ENCODE measurements around the gene KCNMA1. TPM values are rescaled to one million over a fixed set of nuclear protein-coding genes. Genes with fewer than 3 reads are reported as not detected.

Gene KCNMA1
- total and polyA plus RNA-seq, 3 donors from 2014 or later = 13.6 to 36.1 (median 24.7) TPM

DNA sequence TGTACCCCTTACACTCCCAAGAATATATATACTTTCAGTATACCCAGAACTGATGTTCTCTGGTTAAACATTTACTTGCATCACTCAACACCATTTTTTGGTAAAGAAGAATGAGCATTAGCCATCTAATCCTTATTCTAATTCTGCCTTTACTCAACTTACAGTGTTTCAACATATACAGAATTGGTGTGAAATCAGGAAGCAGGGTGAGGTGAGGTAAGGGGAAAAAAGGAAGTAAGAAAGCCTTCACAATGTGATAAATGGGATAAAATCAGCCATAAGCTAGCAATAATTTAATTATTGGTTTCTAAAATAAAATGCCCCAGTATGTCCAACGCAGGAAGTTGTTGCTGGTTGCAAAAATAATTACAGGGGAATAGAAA is 605.4 kb downstream of the KCNMA1 start:
- intact Hi-C loops (cut with DNase I; ENCODE audit: low total_unique reads) = no loop called here
- DNase-seq = no peak

DNA sequence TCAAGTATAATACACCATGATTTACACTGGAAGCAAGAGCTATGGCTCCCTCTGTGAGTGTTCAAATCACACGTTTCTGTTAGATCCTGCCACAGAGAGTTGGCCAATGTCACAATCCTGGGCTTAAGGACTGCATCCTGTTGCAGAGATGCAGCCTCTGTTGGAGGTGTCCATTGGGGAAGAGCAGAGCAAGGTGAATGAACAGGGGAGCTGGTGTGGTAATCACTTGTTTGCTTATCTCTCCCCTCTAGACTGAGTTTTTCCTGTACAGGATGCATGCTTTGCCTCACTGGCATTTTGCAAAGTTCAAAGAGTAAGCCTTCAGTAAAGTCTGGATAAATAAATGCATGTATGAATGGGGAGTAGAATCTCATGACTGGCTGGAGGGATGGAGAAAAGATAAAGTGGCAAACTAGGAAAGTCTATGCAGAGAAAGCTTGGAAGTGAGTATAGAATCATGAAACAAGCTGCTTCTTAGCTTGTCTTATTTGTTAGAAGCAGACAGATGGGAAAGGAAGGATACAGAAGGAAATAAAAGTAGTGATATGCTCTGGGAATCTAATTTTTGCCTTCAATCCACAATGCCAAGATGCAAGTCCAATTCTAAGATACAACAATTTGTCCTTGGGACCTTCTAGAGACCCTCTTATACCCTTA is 605.9 kb downstream of the KCNMA1 start:
- no peak overlapping the region for H3K4me3 ChIP-seq
- no peak for DNase-seq
- TF ChIP-seq, protein P1, sequence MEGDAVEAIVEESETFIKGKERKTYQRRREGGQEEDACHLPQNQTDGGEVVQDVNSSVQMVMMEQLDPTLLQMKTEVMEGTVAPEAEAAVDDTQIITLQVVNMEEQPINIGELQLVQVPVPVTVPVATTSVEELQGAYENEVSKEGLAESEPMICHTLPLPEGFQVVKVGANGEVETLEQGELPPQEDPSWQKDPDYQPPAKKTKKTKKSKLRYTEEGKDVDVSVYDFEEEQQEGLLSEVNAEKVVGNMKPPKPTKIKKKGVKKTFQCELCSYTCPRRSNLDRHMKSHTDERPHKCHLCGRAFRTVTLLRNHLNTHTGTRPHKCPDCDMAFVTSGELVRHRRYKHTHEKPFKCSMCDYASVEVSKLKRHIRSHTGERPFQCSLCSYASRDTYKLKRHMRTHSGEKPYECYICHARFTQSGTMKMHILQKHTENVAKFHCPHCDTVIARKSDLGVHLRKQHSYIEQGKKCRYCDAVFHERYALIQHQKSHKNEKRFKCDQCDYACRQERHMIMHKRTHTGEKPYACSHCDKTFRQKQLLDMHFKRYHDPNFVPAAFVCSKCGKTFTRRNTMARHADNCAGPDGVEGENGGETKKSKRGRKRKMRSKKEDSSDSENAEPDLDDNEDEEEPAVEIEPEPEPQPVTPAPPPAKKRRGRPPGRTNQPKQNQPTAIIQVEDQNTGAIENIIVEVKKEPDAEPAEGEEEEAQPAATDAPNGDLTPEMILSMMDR (IDR thresholded peaks at IDR 0.05) = no peak
- no peak for TF ChIP-seq POLR2A (IDR thresholded peaks at IDR 0.05)
- no peaks in the 10 kb centered on the region for H3K36me3 ChIP-seq (ENCODE audit: low read depth, missing control alignments)
- intact Hi-C loops (cut with DNase I; ENCODE audit: low total_unique reads) = no loop called here
- H3K9me3 ChIP-seq = no peaks in the 10 kb centered on the region
- no peak overlapping the region for H3K27ac ChIP-seq
- no peaks in the 10 kb centered on the region for H3K27me3 ChIP-seq
- WGBS, 2 donors = 72 to 90% methylated on average over 1 of the region's 1 CpG
- no peaks in the 10 kb centered on the region for H3K4me1 ChIP-seq

More for the DNA sequence above, 605.4 kb downstream of the KCNMA1 start:
- no peaks in the 10 kb centered on the region for H3K36me3 ChIP-seq (ENCODE audit: low read depth, missing control alignments)
- no peaks in the 10 kb centered on the region for H3K27me3 ChIP-seq
- no peaks in the 10 kb centered on the region for H3K4me1 ChIP-seq
- H3K27ac ChIP-seq = no peak overlapping the region
- no peak overlapping the region for H3K4me3 ChIP-seq
- TF ChIP-seq POLR2A (IDR thresholded peaks at IDR 0.05) = no peak
- TF ChIP-seq, protein P1 (IDR thresholded peaks at IDR 0.05) = no peak
- WGBS, 2 donors = 71 to 83% methylated on average over 1 of the region's 1 CpG
- H3K9me3 ChIP-seq = no peaks in the 10 kb centered on the region

DNA sequence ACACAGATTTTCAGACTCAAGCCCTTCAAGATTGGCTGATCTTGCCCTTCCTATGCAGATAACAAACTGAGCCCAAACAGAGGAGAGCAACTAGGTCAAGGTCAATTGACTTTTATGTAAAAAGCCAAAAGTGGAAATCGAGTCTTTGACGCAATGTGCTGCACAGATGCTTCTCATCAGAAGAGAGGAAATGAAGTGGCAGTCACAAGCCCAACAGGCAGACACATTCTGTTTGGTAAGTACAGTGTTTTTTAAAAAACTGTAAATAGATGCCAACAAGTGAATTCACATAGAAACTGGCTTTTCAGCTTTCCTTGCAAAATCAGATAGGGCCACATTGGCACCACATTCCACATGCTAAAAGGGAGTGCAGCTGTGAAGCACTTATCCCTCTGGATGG is 606.6 kb downstream of the KCNMA1 start:
- Histone ChIP-seq H3K27me3 (no peaks in the 10 kb centered on the region), H3K4me3 (no peak overlapping the region), H3K27ac (no peak overlapping the region), H3K9me3 (no peaks in the 10 kb centered on the region), H3K4me1 (no peaks in the 10 kb centered on the region), H3K36me3 (ENCODE audit: low read depth, missing control alignments) (no peaks in the 10 kb centered on the region)
- WGBS, 2 donors = 48 to 80% methylated on average over 2 of the region's 2 CpGs
- TF ChIP-seq, protein P1 (IDR thresholded peaks at IDR 0.05) = no peak
- TF ChIP-seq POLR2A (IDR thresholded peaks at IDR 0.05) = no peak
- DNase-seq = no peak
- intact Hi-C loops (cut with DNase I; ENCODE audit: low total_unique reads) = no loop called here

DNA sequence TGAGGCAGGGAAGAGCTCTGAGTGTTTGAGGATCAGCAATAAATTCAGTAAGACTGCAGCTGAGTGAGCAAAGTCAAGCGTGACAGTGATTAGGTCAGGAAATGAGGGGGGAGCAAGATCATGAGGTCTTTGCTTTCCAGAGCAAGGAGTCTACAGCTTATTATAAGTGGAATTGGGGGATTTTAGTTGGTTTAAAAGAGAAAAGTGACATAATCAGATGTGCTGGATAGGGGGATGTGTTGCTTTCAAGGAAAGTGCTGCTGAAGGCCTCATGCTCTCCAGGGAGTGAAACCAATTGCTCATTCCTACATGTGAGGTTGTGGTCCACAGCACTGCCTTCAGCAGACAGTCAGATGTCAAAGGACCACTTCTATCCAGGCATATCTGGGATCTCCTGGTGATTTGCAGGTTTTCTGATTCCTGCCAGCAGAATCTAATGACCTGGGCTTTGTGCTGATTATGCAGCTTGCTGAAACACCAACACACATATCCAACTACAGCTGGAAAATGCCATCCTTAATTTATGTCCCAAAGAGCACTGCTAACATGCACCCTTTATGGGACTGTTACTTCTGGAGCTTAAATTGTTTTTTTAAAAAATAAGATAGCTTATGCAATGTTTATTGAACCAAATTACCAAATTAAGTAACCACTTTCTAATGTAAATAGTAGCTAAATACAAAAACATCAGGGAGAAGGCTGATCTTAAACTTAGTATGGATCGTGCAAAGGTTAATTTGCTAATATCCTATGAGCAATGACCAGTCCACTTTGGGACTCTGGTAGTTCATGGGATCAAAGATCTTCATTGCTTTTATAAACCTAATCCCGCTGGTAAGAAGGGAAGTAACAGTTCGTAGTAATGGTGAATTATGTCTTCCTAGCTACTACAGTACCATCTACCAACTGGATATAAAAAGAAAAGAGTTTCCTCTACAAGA is 607.6 kb downstream of the KCNMA1 start:
- TF ChIP-seq, protein P1 (IDR thresholded peaks at IDR 0.05) = no peak
- no peak for TF ChIP-seq POLR2A (IDR thresholded peaks at IDR 0.05)
- 91 to 93% methylated on average over 4 of the region's 4 CpGs for WGBS, 2 donors
- no peak for DNase-seq
- no peaks in the 10 kb centered on the region for H3K4me1 ChIP-seq
- H3K27ac ChIP-seq = no peak overlapping the region
- intact Hi-C loops (cut with DNase I; ENCODE audit: low total_unique reads) = no loop called here
- no peaks in the 10 kb centered on the region for H3K36me3 ChIP-seq (ENCODE audit: low read depth, missing control alignments)
- H3K9me3 ChIP-seq = no peaks in the 10 kb centered on the region
- no peak overlapping the region for H3K4me3 ChIP-seq
- no peaks in the 10 kb centered on the region for H3K27me3 ChIP-seq
